Femur (tissue), 1 donor: Measurements from ENCODE around the gene BLCAP.
"Not testable (repeated sequence)": the region's sequence is repeated elsewhere in the genome, so short reads cannot be mapped to it uniquely, and the experiment has no call there.

Experiments
- DNase-seq: peaks from one replicate; pipeline ENCODE4 v3.0.0-alpha.2; 2017

The BLCAP gene

DNA sequence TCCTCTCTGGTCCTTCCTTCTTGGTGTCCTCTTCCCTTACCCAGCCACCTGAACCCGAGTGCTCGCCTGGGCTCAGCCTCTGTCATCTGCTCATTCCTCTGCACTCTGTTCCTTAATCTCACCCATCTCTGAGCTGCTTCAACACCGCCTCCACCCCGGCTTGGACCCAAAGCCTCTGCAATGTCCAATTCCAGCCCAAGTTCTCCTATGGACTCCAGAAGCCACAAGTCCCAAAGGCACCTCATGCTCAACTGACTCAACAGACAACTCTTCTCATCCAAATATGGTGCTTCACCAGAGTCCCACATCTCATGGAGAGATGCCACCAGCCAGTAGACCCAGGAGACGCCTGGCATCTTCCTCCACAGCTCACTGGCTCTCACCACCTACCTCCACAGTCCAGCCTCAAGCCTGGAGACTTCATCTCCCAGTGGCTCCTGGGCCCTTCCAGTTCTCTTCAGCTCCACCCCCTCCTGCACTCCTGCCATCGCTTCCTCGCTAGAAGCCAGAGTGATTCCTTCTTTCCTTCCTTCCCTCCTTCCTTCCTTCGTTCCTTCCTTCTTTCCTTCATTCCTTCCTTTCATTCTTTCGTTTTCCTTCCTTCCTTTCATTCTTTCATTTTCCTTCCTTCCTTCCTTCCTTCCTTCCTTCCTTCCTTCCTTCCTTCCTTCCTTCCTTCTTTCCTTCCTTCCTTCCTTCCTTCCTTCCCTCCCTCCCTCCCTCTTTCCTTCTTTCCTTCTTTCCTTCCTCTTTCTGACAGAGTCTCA is 47.6 kb downstream of the BLCAP start:
- DNase-seq, result no peak

DNA sequence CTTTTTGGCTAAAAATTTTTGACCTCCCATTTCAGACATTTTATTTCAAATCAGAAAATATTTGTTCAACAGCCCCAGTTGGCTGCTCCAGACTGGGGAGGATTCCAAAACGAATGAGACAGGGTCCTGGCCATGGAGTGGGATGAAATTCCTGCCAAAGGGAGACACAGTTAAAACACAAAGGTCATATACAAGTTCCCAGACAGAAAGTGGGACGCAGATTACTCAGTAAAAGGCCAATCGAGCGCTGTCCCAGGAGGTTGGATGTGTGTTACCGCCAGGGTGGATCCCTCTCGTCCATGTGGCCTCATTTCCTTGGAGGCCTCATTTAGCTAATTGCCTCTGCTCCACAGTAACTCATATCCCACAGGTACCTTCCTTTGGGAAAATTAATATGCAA is 48.4 kb downstream of the BLCAP start:
- DNase-seq, result no peak

DNA sequence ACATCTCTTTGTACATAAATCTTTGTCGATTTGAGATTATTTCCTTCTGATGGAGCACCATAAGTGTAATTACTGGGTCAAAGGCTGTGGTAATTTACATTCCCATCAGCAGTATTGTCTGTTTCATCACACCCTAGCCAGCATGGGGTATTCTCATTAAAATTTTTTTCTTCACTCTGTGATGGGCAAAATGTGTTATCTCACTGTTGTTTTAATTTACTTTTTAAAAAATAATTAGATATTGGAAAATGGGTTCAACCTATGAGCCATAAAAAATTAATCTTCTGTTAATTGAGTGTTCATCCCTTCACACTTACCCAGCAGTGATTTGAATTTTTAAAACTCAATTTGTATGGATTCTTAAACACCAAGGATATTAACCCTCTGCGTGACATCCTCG is 50.6 kb downstream of the BLCAP start:
- no peak for DNase-seq

- no peak for DNase-seq
Observed at GRCh38 chr20:37475252-37475651, 52.4 kb downstream of the BLCAP start.

DNA sequence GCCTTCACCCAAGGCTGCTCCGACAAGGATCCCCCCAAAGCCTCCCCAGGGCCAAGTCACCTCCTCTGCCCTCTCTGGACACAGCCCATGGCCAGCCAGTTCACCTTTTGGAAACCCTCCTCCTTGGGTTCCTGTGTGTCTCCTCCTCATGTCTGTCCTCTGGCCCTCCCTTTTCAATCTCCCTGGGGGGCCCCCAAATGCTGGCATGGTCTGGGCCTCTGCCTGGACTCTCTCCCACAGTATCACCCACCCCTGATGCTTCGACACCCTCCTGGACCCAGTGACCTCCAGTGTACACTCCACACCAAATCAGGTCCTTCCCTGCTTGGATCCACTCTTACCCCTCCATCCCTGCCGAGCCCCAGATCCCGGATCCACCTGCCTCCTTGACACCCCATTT is 53.3 kb downstream of the BLCAP start:
- DNase-seq, result no peak

DNA sequence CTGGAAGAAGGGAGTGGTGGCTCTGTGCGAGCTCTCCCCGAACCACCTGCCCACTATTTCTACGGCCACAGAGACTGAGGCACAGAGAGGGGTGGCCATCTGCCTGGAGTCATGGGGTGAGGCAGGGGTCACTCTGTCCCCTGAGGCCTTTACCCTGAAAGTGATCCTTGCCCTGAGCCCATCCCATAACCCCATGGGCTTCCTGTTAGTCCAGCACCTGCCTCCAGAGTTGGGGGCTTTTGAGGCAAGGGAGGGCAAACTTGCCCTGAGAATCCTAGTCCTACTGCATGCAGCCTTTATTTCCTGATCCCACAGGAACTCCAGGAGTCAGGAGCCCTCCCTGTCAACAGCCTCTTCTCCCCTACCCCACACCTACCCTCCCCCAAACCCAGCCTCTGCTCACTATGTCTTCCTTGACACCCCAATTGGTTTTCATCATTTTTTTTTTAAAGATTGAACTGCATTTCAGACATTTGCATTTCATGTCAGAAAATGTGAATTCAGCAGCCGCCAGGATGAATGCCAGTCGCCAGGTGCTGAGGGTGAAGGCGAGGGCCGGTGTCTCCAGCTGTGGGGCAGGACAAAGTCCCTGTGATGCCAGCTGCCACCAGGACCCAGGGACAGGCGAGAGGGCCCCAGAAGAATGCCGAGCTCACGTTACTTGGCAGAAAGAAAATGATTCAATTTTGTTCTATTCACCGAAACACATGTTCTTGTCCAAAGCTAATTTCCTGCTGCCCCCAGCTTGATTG is 54.3 kb downstream of the BLCAP start:
- no peak for DNase-seq

- DNase-seq, result not testable (repeated sequence)
Observed at GRCh38 chr20:37472435-37472834, 55.2 kb downstream of the BLCAP start.

- DNase-seq, result no peak
Observed at GRCh38 chr20:37471741-37472235, 55.9 kb downstream of the BLCAP start.

- not testable (repeated sequence) for DNase-seq
Observed at GRCh38 chr20:37470190-37470589, 57.5 kb downstream of the BLCAP start.

DNA sequence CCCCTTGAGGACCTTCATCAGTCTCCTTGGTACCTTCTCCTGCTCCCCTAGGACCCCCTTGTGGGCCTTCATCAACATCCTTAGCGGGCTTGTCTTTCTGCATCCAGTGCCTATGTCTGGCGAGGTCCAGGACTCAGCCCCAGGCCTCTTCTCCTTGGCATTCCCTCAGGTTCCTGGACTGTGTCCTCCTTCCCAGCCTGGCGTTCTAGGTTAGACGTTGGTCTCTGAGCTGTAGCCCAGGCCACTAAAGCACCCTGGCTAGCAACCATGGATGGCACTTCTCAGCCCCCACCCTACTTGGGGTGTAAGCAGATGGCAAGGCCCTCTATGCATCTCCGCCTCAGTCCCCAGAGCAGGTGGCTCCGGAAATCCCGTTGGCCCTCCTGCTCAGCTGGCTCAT is 58.1 kb downstream of the BLCAP start:
- DNase-seq, result no peak

DNA sequence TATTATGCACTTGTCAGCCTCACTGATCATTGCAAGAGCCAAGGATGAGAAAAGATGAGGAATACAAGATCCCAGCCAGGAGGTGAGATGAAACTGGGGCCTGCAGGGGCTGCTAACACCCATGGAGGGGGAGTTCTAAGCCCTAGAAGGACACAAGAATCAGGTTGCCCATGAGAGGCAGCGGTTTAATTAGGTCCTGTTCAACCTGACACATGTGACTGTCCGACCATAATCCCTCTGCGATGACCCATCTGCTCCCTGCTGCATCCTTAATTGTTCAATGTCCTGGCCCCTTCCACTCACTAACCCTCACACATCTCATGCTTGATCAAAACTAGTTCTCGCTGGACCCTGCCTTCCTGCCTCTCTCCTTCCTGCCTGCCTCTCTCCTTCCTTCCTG is 58.8 kb downstream of the BLCAP start:
- DNase-seq, result no peak
